Measurements from ENCODE around the gene TJAP1.
A peak's percentile ranks its signal among the peaks of the same experiment; 100 is the strongest.
"Not testable (repeated sequence)": the region's sequence is repeated elsewhere in the genome, so short reads cannot be mapped to it uniquely, and the experiment has no call there.

Gene TJAP1

DNA sequence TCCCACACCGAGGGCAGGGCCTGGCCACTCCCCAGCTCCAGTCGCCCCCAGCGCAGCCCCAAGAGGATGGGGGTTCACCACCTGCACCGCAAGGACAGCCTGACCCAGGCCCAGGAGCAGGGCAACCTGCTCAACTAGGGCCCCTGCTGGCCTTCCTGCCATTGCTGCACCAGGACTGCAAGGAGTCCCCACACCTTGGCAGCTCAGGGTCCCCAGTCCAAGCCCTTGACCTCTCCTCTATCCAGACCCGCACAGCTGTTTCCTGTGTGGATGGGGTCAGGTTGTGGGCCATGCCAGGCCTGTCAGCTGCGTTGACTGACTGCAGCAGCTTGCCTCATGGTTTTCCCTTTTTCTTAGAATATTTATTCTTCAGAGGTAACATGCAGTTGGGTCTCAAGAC, 28.3 kb downstream of the TJAP1 start:
- DNase-seq (ENCODE audit: low read depth), result no peak

DNA sequence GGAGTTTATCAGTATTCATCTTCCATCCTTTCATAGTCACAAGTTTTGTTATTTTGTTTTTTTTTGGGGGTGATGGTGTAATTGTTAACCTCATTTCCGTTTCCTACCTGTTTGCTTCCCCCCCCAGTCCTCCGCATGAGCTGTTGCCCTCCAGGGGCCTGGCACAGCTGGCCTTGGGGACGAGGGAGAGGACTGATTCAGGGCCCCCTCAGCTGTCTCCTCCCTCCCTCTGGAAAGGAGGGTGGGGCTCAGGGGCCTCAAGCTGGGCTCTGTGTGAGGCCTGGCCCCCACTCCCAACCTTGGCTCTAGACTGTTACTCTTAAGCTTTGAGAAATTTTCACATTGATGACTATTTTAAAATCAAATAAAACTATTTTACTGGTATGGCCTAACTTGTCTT, 28.8 kb downstream of the TJAP1 start:
- no peak for DNase-seq (ENCODE audit: low read depth)

DNA sequence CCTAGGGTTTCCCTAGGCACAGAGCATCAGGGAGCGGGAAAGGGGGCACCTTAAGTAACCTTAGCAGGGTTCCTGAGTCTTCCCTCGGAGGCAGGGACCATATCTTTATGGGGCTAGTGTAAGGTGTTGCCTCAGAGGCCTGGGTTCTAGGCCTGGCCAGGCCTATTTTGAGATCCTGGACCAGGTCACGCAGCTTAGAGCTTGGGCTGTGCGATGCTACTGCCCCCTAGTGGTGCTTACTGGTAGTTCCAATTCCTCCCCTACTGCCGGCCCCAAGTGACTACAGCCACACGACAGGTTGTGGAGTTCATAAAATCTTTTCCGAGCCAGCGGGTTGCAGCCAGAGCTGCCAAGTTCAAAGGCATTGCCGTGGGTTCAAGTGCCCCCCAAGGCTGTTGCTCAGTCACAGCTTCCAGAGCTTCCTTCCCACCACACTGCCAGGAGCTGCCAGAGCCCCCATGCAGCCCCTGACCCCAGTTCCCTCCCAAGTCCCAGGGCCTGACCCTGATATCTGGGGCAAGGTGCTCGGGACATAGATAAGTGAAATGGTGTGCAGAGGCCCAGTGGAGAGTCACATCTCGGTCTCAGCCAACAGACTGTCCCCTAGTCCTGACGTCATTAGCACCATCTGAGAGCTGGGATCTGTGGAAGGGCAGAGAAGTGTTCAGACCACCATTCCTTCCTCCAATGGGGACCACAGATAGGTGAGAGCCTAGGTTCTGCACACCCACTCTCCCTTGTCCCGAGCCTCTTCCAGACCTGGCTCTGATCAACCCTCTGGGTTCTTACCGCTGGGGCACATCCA, 29.5 kb downstream of the TJAP1 start:
- peak; percentile 67 for DNase-seq (ENCODE audit: low read depth)

DNA sequence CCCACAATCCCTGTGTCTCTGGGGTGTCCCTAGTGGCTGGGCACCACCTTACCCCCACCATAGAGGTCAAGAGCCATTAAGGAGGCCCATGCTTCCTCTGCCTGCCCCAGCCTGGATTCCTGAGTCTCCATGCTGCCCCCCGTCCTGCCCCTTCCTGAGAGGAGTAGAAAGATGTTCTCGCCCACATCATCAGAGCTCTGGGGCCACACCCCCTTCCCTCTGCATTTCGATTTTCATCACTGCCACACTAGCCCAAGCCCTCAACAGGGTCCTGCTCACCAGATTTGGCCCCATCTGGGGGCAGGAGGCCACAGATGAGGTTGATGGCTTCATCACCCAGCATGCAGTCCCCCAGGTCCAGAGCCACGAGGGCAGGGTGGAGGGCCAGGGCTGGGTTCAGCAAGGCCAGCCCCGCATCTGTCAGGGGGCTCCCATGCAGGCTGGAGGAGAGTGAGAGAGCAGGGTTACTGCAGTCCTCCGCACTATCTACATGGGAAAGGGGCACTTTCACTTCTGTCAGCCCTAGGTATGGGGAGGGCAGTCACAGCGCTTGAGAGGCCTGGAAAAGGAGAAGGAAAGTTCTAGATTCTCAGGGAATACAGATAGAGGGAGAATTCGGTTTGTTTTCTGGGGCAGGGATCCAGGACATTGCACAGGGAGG, 31.2 kb downstream of the TJAP1 start:
- no peak for DNase-seq (ENCODE audit: low read depth)

DNA sequence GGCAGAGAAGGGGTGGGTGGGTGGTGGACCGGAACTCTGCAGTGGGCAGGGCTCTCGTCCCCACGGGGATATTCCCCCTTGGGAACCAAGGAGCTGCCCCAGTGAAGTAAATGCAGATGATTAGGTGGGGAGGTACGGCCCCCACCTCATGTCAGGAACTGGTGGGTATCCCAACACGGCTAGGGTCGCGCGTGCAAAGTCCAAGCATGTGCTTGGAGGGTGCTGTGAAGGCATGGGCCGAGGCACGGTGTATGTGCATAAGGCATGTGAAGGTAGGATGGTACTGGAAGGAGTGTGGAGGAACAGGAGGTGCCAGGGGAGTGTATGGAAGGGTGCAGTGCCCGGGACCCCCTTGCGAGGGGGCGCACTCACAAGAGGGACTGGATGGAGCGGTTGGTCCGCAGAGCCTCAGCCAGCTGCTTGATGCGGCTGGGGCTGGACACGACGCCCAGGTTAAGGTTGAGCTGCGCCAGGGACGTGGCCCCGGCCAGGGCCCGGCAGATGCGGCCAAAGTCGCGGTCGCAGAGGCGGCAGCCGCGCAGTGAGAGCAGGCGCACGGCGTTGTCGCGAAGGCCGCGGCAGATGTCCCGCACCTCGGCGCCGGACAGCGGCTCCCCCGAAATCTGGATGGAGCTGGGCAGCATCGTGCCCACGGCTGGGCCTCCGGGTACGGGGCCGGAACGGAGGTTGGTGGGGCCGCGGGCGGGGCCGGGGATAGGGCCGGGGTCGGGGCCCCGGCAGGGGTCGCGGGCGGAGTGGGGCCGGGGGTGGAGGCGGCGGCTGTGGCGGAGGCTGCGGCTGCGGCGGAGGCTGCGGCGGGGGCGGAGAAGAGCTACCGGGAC, 32.0 kb downstream of the TJAP1 start:
- DNase-seq (ENCODE audit: low read depth), result no peak

DNA sequence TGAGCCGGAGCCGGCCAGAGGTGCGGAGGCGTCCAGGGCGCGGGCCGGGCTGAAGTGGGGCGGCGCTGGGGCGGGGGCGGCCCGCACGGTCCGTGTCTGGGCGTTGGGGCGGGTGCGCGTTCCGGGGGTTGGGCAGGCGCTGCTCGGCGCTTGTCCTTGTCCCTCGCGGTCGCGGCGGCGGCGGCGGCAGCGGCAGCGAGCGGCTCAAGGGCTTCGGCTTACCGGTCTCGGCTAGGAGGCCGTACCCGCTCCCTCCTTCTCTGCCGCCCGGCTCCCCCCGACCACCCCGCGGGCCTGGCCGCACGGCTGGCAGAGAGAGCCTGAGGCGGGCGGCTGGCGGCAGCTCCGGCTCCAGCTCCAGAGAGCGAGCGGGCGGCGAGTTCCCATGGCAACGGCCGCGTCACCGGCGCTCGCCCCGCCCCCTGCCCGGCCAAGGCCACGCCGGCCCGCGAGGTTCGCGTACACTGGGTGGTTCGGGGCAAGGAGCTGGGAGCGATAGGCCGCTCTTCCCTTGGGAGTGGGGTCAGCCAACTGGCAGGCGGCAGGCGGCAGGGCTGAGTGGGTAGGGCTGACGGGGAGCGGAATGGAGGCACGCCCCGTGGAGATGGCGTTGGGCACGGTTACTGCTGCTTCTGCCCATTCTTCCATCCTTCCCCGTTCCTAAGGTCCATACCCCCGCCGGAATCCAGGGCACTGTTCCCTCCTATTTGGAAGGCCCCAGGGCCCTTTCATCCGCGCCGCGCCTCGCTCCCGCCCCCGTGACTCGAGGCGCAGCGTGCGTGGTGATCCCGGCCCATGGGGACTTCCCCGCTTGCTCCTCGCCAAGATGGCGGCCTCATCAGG, 32.8 kb downstream of the TJAP1 start, which contains the start of gene LRRC73:
TSS of gene LRRC73 (minus strand) at position 363 of the 843 bp plus-strand sequence. CDS start 561 bp downstream, outside the sequence.
- DNase-seq (ENCODE audit: low read depth), result peak; percentile 77

DNA sequence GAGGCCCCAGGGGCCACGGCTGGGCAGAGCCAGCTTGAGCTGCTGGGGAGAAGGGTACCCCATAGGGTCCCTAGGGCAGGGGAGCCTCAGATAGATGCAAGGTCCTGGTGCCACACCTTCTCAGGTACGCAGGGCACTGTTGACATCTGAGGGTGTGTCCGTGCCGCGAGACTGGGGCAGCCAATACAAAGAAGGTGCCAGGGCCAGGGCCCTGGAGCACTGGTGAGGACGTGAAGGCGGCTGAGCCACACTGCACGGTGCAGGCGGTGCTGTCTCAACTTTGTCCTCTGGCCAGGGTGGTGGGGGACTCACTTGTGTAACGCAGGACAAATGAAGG, 33.4 kb downstream of the TJAP1 start:
- DNase-seq (ENCODE audit: low read depth), result no peak

DNA sequence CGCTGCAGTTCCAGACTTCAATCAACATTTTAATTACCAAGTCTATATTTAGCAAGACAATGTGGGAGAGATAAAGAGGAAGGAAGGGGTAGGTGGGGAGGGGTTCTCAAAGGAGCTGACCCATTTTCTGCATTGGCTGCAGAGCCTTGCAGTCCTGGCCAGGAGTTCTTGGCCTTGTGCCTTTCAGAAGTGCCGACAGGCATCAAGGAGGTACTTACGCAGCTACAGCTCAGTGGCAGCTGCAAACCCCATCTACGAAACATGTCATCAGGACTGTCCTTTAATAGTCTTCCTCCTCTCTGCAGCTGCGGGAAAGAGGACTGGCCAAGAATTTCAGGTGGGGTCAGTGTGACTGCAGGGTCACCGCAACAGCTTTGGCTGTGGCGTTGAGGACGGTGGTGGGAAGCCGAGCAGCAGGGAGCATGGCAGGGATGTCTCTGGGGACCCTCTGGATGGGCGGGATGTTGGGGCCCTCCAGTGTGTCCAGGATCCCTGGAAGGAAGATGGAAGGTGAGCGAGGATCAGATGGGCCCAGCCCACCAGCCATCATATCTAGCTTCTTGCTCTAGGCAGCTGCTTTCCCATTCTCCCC, 34.5 kb downstream of the TJAP1 start:
- DNase-seq (ENCODE audit: low read depth), result no peak

DNA sequence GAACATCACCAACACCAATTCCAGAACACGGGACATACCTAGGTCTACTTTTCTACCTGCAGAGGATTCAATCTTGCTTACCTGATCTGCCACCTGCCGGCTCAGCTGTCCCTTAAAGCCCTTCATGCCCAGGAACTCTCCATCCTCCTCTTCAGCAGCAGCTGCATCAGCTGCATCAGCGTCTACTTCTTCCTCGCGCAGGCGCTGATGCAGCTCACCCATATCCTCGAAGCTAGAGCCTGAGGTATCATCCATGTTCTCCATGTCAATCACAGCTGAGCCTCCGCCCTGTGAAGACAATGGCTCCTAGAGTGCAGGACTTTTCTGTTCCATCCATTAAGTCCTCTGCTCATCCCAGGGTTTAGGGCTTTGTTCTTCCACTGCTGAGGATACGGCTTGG, 38.4 kb downstream of the TJAP1 start:
- DNase-seq (ENCODE audit: low read depth), result no peak

DNA sequence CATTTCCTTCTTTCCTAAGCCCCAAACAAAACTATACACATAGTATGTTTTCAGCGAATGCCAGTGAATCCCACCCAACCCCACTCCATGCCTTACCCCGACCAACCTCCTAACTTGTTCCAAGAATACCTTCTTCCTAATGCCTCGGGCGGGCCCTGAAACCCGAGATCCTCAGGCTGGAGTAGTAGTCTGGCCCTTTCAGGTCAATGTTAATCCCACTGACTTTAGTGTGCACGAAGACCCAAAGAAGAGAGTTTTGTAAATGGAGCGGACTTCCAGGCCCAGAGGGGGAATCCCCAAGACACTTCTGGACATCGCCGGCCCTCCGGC, 39.0 kb downstream of the TJAP1 start:
- no peak for DNase-seq (ENCODE audit: low read depth)

DNA sequence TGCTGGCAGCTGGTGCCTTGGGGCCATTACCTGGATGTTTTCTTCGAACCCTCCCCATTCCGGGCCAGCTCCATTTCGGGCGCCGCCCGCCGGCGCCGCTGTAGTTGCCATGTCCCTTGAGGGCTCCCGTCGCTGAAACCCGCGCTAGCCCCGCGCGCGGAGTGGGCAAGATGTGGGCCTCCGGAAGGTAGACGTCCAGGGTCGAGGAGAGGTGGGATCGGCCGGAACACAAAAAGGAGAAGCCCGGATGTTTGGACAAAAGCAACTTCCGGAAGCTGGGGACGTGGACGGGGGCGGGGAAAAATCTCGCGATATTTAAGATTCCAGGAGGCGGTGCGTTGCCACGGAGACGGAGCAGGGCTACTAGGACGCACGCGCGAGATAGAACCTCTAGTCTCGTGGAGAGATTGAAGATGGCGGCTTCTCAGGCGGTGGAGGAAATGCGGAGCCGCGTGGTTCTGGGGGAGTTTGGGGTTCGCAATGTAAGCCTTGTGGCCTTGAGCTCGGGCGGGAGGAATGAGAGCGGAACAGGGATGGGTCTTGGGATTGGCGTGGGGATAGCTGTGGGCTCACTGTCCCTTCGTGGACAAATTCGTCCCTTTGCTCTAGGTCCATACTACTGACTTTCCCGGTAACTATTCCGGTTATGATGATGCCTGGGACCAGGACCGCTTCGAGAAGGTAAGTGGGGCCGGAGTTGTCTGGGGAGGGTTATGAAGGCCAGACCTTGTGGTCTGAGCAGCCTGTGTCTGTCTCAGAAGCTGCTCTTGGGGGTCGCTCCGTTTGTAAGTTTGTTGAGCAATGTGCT, 39.5 kb downstream of the TJAP1 start, which contains the start of the genes POLR1C and YIPF3:
TSS of gene POLR1C (plus strand) at position 393 of the 808 bp plus-strand sequence. CDS start at position 414, 21 bp downstream.
TSS of gene YIPF3 (minus strand) at position 230 of the 808 bp plus-strand sequence. CDS start at position 111, 119 bp downstream.
- DNase-seq (ENCODE audit: low read depth), result peak; percentile 93

DNA sequence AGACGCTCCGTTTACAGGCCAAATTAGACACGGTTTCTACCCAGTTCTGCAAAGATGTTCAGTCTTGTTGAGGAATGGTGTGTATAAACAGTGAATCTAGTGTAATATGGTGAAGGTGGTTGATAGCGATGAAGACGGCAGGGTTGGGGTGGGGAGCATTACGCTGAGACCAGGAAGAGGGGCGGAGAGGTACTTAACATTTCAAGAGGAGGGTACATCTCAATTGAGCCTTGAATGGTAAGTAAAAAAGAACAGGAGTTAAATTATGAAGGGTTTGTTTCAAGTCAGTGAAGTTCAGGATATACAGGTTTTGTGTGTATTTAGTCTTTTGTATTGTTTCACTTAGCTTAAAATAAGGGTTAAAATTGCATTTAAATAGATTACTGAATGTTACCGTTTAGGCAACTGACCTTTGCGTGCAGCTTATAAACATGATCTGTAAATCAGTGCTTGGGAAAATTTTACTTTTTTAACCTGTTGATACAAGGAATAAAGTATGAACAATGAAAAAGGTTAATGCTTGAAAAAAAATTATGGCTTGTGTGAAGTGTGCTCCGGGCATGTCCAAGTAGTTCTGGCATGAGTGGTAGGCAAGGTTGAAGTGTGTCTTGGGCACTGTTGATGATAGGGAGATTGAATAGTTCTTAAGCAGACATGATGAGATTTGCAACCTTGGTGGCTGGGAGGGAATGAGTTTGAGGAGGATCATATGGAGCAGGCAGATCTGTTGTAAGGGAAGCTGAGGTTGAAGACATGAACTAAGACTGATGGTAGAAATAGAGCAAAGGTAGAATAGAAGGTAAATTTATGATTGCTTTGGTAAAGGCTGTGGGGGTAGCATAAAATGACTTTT, 40.4 kb downstream of the TJAP1 start:
- no peak for DNase-seq (ENCODE audit: low read depth)

DNA sequence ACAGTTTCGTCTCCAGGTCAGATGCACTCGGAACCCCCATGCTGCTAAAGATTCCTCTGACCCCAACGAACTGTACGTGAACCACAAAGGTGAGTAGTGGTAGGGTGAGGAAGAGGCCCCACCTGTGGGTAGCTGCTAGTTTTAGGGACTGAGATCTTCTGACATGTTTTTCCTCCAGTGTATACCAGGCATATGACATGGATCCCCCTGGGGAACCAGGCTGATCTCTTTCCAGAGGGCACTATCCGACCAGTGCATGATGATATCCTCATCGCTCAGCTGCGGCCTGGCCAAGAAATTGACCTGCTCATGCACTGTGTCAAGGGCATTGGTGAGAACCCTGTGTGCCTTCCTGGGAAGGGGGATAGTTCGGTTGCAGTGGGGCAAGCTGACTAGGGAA, 42.7 kb downstream of the TJAP1 start:
- DNase-seq (ENCODE audit: low read depth), result no peak

DNA sequence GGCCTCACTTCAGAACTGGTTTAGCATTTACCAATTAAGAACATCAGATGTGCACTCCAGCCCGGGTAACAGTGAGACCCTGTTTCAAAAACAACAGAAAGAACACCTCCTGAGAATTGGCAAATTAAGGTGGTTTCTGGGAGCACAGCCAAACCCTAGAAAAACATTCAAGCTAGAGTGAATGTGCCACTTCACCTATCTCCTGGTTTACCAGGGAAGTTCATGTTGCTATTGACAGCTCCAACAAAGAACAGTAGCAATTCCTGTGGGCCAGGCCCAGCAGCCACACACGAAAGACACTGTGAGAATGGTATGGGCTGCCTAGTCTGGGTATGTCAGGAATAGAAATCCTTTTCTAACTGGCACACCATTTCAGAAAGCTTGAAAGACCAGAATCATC, 44.5 kb downstream of the TJAP1 start:
- DNase-seq (ENCODE audit: low read depth), result no peak

DNA sequence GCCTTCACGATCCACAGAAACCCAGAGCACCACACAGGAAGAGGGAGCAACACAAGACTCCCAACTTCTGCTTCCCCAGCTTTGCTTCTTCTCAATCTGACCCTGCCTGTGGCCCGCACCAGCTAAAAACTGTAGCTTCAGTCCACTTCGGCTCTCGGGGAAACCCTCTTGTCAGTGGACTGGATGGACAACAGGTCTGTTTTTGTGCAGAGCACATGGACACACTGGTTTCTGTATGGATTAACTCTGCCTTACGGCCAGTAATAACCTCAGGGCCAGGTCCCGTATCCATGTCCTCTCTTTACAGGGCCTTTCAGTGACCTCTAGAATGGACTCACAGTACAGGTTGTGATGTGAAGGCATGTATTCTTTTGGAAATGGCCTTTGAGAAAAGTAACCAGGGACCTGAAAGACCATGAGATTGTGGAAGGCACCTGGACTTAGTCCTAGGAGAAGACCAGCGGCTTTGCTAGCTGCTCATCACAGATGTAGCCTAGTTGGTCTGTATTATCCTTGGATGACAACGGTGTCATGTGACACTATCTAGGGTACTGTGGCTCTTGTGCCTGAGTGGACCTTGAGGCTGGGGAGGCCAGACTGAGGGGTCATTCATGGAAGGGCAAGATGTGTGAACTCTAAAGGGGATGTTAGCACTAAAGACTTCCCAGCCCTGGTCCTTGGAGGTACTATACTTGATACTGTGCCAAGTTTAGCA, 45.3 kb downstream of the TJAP1 start:
- no peak for DNase-seq (ENCODE audit: low read depth)

DNA sequence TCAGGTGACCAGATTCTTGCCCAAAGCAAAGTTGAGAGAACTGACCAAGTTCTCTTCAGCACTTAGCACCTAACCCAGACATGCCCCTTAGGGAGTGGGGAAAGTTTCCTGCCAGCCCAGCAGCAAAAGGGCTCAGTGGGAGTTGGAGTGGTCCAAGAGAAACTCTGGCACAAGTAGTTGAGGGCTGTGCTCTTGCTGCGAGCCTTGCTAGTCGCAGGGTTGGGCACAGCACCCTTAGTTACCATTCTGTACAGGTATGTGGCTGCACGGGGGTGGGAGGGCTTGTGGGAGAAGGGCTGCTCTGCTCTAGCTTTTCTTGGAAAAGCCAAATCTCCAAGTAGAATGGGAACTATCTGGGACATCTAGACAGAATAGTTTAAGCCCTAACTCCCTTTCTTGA, 45.9 kb downstream of the TJAP1 start:
- no peak for DNase-seq (ENCODE audit: low read depth)

DNA sequence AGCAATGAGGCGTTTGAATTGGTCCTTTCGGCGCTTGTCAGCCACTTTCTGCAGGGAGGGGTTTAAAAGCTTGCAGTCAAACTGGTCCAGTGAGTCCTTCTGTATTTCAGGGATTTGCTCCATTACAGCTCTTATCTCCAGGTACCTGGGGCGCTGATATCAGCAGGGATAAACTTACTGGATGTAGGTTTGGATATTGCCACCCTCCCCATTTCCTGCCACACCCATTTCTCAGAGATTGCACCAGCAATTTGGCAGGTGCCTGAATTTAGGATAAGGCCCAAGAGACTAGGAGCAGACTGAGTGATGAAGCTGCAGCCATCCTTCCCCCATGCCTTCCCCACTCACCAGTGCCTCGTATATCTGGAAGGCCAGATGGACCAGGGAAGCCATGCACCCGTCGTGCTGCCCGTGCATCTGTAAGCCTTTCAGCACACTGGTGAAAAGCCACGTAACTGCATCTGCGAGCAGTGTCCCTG, 47.2 kb downstream of the TJAP1 start:
- DNase-seq (ENCODE audit: low read depth), result no peak

DNA sequence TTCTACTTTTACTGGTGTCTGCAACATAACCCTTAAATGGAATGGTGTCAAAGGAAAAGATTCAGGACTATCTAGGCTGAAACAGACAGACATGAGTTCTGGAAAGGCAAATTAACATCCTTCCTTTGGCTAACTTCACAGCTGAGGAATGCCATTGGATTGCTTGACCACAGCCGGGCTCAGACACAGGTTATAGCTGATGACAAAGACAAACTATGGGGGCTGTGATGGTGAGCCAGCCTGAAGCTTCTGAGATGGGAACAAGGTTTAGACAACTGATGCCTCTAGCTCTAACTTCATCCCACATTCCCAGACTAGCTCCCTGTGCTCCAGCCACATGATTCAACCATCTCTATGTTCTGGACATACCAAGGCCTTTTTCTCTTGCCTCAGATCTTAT, 54.8 kb downstream of the TJAP1 start:
- no peak for DNase-seq (ENCODE audit: low read depth)

DNA sequence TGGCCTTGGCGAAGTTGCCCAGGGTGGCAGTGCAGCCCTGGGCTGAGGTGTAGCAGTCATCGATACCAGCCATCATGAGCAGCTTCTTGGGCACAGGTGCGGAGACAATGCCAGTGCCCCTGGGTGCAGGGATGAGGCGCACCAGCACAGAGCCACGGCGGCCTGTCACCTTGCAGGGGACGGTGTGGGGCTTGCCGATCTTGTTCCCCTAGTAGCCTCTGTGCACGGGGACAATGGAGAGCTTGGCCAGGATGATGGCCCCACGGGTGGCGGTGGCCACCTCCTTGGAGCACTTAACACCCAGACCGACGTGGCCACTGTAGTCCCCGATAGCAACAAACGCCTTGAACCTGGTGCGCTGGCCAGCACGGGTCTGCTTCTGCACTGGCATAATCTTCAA, 61.6 kb downstream of the TJAP1 start:
- not testable (repeated sequence) for DNase-seq (ENCODE audit: low read depth)

Measured in activated T-helper 9 cell treated with anti-CD3 and anti-CD28 coated beads, Interleukin-2, amount 50 U/mL, for 16 hours (primary cell).